Sigmoid colon (tissue), 4 donors: ENCODE results near the gene CRTC1.

ENCODE experiments used
- EP300 ChIP-seq, 4 donors: sonication (generic); formaldehyde crosslinking; IDR thresholded peaks; one replicate each; pipeline ENCODE4 v1.6.1; 2017; ENCODE audit warnings: antibody characterized with exemption in 4 of 4
- POLR2A ChIP-seq, 2 donors: fragments of 450-650 bp; IDR thresholded peaks; one replicate each; pipeline ENCODE4 v1.6.1; 2016; ENCODE audit warnings: antibody characterized with exemption in 2 of 2, mild to moderate bottlenecking in 2 of 2, moderate library complexity in 2 of 2
- POLR2AphosphoS5 ChIP-seq, 4 donors: sonication (generic); formaldehyde crosslinking; IDR thresholded peaks; one replicate each; pipeline ENCODE4 v1.6.1; 2017; ENCODE audit warnings: antibody characterized with exemption in 4 of 4
- TF ChIP-seq, protein P1 (sequence below), 4 experiments: fragments of 450-650 bp in 3 of 4; fragments of 200-600 bp in 1 of 4; IDR thresholded peaks; one replicate each; pipeline ENCODE4 v1.5.1; 2016 to 2019; ENCODE audit warnings: antibody characterized with exemption in 4 of 4, mild to moderate bottlenecking in 3 of 4, moderate library complexity in 2 of 4

- TF ChIP-seq, protein P1, sequence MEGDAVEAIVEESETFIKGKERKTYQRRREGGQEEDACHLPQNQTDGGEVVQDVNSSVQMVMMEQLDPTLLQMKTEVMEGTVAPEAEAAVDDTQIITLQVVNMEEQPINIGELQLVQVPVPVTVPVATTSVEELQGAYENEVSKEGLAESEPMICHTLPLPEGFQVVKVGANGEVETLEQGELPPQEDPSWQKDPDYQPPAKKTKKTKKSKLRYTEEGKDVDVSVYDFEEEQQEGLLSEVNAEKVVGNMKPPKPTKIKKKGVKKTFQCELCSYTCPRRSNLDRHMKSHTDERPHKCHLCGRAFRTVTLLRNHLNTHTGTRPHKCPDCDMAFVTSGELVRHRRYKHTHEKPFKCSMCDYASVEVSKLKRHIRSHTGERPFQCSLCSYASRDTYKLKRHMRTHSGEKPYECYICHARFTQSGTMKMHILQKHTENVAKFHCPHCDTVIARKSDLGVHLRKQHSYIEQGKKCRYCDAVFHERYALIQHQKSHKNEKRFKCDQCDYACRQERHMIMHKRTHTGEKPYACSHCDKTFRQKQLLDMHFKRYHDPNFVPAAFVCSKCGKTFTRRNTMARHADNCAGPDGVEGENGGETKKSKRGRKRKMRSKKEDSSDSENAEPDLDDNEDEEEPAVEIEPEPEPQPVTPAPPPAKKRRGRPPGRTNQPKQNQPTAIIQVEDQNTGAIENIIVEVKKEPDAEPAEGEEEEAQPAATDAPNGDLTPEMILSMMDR (IDR thresholded peaks at IDR 0.05), result no peak
- TF ChIP-seq POLR2A (IDR thresholded peaks at IDR 0.05), result no peak
- TF ChIP-seq EP300 (IDR thresholded peaks at IDR 0.05), result no peak
- TF ChIP-seq POLR2AphosphoS5 (IDR thresholded peaks at IDR 0.05), result no peak
Measured at GRCh38 chr19:18765224-18765623, 81.7 kb downstream of the CRTC1 start.
